Embryonic facial prominence (tissue), 1 donor: ENCODE measurements around the gene CUEDC1.
A peak's percentile ranks its signal among the peaks of the same experiment; 100 is the strongest.

Experiments used
- DNase-seq: peaks from one replicate; pipeline ENCODE4 v3.0.0-alpha.2; 2016; ENCODE audit errors: extremely low spot score

CUEDC1 gene

DNA sequence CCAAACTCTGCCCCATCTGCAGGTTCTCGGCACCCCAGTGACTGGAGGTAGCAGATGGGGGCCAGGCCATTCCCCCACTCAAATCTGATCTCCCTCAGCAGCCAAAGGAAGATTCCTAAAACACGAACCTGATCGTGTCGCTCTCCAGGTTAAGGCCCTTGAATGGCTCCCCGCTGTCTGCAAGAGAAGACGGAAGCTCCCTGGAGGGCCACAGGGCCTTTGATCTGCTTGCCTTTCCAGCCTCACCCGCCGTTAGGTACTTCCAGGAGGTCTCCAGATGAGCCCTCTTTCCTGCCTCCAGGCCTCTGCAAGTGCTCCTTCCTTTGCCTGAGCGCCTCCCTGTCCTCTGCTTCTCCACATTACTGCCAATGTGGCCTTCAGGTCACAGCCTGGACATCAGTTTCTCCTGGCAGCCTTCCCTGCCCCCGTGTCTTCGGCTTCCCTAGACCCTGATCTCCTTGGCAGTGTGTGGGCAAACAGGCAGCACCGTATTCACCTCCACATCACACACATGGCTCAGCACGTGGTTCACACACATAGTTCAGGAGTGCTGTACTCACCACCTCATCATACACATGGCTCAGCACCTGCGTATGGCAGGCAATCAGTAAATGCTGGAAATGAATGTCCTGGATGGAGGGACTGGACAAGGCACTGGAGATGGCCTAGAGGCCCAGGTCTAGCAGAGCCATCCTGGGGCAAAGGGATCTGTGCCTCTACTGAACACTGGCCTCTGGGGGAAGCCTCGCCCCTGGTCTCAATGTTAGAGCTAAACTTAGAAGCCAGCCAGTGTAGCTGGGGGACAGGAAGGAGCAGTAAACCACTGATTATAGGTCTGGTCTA lies 79.0 kb downstream of the CUEDC1 start:
- DNase-seq = no peak

DNA sequence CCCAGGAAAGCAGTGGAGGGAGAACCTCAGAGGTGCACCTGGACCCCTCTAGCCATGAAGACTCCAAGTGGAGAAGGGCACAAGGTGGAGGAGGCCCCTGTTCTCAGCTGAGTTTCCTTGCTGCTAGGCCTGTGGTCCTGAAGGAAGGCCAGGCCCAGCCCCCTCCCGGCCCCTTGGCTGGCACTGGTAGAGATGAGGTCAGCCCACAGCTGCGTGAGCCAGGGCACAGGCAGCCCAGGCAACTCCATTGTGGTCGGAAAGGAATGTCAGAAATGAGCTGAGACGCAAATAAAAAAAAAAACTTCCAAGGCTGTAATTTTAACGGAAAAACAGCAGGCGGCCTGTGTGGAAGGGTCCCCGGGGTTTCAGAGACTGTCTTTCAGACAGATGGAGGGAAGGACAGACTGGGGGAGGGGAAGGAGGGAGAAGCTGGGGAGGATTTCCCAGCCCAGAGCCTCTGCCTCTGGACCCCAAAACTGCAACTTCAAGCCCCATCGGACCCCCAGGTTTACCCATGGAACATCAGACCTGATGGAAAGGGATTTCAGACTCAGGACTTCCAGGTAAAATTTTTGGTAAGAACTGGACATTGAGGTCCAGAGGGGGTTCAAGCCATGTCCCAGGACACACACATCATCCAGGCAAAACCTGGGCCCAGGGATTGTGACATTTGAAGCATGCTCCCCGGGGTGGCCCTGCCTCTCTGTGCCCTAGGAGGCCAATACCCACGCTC lies 79.8 kb downstream of the CUEDC1 start:
- peak; percentile 90 for DNase-seq

DNA sequence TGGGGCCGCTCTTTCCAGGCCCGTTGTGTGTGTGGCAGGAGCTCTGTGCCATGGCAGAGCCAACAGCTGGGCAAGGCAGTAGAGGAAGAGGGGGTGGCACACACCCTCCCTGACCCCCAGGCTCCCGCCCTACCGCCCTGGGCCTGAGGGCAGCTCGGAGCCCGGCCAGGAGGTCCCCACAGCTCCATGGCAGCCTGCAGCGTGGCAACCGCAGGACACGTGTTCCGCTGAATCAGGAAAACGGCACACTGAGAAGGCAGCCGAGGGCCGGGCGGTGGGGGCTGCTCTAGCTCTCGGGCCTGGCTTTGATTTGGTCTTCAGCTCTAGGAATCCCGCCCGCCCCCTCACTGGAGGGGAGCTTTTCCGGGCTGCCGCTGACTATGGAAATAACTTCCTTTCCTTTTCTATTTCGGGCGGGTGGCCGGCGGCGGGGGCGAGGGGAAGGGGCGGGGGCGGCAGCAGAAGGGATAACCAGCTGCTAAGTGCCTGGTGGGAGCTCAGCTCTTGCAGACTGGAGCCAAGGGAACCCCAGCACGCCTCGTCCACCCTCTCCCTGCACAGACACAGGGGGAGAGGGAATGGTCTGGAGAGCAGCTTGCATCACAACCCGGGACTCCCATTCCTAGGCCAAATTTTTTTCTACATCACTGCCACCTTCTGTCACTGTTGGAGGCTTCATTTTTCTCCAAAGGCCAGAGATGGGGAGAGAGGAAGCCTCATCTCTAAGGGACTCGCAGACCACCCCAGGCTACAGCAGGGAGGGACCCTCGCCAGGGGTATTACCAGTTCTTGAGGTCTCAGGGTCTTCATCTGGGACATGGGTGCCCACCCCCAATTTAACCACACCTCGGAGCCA lies 80.5 kb downstream of the CUEDC1 start:
- DNase-seq = peak; percentile 95

DNA sequence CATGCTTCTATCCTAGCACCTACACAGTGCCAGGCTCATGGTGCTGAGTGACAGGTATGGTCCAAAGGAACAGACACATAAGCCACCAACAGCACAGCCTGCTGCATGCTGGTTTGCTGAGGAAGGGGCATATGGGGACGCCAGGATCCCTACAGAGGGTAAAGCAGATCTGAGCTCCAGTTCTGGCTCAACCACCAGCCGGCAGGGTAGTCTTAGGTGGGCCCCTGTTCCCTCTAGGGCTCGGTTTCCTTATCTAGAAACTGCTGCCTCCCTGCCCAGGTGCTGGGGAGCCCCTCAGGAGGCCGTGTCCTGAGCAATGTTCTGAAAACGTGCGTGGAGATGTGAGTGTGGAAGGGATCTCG lies 81.2 kb downstream of the CUEDC1 start:
- DNase-seq = no peak

DNA sequence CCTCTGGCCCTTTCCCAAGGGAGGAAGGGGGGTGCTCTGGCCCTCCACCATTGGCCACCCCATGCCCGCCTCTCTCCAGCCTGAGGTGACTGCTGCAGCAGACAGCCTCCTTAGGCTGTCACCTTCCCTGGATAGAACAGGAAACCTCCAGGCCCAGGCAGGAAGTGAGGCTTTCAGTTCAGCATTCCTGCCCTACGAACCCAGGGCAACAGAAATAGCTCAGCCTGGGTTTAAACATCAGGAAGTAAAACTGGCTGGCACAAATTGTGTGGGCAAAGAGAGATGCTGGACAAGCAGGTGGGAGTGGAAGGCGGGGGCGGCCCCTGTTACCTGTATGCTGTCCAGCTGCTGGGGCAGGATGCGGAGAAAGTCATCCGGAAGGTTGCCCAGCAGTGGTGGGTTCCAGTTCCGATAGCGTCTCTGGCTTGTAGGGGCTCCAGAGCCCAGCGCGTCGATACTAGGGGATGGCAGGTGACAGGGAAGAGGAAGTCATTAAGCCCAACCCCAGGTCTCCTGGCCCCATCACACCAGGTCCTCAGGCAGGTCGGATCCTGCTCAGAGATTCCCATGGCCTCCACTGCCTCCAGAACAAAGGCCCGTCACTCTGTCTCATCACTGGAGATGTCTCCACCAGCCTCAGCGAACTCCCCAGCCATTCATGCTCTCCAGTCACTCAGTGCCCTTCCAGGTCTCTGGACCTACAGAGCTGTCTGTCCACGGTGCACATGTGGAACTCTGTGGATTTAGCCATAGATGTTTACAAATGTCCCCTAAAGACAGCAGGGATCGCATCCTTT lies 81.8 kb downstream of the CUEDC1 start:
- no peak for DNase-seq

DNA sequence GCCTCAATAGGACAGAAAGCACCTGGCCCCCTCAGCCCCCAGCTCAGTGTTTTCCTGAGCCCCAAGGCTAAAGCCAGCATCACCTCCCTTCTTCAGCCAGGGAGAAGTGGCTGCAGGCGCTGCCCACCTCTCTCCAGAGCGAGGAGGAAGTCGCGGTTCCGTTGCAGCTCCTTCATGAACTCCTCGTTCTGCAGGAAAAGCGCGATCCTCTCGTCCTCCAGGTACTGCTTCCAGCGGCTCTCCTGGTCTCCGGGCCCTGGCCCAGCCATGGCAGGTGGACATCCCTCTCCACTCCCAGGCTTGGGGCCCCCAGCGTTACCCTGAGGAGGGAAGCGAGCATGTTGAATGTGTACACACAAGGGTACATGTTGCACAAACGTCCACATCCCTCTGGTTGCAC lies 82.7 kb downstream of the CUEDC1 start:
- no peak for DNase-seq

DNA sequence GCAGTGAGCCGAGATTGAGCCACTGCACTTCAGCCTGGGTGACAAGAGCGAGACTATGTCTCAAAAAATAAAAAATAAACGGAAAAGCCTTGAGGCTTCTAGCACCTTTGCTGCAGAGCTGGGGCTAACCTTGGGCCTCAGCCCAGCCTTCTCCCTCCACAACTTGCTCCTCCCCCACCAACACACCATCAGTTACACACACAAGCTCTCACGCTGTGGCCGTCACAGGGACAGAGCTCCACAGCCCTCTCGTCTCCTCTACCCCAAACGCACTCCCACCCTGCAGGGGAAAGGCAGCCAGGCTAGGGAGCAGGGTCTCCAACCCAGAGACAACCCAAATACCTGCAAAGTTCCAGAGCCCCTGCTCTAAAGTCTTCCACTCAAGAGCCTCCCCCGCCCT lies 83.3 kb downstream of the CUEDC1 start:
- DNase-seq = no peak

DNA sequence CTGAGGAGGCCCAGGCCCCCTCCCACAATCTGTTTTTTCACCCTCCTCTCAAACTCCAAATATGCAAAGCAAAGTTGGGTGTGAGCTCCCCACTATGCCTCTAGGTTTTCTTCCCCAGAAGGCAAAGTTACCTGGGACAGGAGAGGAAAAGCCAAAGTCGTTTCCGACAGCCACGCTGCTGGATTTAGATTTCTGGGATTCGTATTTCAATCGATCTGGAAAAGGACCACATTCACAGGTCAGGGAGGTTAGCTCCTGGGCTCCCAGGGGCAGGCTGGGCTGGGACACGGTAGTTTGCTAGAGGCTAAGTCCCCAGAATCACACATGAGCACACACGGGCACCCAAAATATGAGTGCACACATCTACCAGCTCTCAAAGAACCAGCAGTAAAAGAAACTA lies 84.1 kb downstream of the CUEDC1 start:
- no peak for DNase-seq

DNA sequence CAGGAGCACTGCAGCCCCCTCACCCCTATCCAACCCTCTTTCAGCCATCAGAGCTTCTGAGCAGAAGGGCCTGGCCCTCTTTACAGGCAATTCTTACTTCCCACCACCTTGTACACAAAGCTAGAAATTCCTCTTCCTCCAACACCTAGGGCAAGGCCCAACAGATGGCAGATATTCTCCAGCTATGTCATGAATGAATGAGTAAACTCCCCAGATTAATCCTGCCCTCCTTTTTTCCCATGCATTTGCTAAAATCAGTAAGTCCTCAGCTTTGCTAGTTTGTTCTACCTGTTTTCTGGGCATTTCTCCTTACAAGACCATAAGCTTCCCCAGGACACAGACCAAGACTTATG lies 85.0 kb downstream of the CUEDC1 start:
- no peak for DNase-seq

DNA sequence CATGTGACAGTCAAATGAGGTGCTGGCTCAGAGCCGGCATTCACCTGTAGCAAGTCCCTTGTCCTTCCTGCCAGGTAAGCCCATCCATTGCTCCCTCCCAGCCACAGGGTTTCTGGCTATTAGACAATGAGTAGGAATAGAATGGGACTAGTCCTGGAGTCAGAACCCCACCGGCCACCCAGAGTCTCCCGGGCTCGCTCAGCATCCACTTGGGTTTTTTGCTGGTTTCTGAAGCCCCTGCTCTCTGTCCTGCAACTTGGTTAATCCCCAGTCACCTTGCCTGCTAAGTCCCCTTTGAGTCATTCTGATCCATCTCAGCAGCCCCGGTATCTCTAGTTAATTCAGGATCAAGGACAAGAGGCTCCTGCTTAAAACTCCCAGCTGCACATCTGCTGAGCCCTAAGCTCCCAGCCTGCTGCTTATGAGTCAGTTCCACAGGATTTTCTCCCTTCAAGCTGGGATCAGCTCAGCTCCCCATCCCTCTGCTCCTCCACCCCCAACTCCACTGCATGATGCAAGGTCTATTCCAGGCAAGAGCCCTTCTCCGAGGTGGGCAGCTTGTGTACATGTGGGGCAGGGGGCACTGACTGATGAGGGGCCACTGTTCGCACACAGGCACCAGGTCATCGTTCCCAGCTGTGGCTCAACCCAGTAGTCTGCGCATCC lies 85.5 kb downstream of the CUEDC1 start:
- no peak for DNase-seq

DNA sequence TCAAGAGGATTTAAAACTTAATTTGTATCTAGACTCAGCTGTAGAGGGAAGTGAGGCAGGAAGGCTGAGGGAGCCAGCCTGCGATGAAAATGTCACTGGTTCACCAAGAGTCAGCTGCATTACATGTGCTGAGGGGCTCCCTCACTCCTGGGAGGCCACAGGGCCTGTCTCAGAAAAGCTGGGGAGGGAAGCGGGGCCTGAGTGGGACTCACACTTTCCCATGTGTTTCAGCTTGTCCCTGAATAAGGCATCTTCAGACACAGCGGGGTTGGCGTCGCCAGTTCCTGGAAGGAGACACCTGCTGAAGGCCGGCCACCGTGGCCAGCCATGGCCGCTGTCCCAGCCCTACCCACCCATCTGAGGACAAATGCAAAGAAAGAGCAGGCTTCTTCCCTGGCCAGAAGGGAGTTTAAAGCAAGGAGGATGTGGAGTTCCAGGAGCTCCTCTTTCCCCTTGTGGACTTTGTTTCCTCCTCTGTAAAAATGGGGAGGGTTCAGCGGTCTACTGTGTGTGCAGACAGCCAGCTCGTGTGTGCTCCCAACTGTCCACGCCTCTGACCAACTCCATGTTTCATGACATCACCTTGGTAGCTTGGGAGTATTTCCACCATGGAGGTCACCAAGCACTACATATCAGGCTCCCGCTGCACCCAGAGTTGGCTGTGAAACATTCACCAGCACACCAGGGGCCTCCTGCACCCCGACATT lies 86.1 kb downstream of the CUEDC1 start:
- no peak for DNase-seq

DNA sequence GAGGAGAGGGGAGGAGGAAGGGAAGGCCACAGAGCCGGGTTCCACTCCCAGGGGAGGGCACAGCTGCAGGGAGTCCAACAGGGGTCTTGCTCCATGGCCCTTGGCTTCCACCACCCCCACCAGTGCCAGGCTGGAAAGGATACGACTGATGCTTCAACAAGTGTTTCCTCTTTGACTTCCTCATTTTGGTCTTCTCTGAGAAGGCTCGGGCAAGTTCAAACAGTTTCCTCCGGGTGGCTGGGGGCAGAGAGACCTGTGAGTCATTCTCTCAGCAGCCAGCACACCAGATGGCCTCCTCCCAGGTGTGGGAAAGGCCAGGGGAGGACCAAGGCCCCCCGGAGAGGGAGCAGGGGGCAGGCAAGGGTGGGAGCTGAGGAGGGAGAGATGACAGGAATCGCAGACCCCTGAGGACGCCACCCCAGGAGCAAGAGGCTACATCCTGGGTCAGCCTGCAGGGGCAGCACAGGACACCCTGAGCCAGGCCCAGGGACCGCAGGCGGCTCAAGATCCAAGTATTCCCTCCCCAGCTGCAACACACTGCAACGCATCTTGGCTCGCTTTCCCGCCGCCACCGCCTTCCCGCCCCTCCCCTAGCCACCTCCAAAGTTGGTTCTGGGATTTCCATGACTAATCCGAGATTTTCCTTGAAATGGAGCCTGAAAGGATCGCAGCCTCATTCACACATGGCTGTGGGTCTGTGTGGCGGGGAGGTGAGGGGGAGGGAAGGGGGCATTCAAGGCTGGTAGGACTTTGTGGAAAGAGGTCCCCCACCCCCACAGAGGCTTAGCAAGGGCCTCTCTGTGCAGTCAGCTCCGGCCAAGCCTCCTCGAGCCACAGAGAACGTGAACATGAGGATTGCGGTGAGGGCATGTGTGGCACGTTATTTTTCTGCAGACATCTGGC lies 87.0 kb downstream of the CUEDC1 start:
- DNase-seq = no peak

DNA sequence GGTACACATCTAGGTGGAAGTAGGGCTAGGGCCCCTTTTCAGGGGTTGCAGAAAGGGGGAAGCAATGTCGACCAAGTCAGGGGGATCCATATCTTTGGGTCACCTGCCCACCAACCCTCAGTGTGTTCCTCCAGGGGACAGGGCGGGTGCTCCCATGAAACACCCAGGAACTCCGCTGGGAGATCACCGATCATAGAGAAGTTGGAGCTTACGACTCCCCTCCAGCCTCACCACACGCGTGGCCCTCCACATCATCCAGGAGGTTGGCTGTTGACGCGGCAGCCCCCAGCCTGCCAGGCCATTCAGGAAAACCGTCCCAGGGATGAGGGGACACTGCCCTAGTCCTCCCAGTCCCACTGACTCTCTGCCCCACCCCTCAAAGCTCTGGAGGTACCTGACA lies 88.1 kb downstream of the CUEDC1 start:
- no peak for DNase-seq

DNA sequence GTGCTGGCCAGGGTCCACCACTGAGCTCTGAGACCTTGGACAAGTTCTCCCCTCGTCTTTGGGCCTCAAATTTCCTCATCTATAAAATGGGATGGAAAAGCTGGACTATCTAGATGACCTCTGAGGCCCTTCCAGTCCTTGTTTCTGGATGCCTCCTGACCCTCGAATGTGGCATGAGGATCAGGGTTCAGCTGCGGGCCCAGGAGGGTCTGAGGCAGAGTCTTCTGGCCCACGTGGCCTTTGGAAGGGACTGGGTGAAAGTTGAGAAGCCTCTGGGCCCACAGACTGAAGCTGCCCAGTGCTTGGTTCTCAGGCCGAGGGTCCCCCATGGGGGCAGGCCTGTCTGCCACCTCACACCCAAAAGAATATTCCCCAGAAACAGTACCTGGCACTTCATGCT lies 88.5 kb downstream of the CUEDC1 start:
- DNase-seq = no peak

DNA sequence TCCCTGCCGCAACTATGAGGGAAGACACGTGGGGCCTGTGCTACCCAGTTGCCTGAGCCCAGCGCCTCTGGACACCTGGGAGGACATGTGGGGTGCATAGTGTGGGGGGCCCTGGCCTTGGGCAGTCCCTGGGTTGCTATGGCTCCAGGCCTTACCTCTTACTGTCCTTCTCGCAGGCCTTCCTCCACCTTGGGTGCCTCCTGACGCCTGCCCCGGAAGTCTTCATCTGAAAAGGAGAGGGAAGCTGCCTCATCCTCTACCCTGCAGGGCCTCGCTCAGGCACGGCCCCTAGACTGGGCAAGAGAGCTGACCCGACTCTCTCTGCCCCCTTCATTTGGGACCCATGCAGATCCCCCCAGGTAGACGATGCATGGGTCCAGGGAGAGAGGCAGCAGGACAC lies 88.9 kb downstream of the CUEDC1 start:
- no peak for DNase-seq

DNA sequence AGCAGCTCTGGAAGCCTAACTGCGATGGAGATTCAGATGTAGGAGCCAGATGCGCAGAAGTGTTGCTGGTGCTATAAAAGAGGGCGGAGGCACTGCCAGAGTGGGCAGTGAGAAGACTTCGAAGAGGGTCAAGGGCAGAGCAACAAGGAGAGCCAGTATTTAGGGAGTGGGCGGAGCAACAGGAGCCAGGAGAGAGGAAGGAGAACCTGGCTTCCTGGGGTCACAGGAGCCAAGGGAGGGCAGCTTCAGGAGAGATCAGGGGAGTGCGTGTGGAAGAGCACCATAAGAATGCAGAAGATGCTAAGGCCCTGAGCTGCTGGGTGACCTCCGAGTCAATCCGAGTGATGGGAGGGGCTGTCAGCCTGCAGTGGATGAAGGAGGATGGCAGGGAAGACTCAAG lies 90.9 kb downstream of the CUEDC1 start:
- DNase-seq = no peak

DNA sequence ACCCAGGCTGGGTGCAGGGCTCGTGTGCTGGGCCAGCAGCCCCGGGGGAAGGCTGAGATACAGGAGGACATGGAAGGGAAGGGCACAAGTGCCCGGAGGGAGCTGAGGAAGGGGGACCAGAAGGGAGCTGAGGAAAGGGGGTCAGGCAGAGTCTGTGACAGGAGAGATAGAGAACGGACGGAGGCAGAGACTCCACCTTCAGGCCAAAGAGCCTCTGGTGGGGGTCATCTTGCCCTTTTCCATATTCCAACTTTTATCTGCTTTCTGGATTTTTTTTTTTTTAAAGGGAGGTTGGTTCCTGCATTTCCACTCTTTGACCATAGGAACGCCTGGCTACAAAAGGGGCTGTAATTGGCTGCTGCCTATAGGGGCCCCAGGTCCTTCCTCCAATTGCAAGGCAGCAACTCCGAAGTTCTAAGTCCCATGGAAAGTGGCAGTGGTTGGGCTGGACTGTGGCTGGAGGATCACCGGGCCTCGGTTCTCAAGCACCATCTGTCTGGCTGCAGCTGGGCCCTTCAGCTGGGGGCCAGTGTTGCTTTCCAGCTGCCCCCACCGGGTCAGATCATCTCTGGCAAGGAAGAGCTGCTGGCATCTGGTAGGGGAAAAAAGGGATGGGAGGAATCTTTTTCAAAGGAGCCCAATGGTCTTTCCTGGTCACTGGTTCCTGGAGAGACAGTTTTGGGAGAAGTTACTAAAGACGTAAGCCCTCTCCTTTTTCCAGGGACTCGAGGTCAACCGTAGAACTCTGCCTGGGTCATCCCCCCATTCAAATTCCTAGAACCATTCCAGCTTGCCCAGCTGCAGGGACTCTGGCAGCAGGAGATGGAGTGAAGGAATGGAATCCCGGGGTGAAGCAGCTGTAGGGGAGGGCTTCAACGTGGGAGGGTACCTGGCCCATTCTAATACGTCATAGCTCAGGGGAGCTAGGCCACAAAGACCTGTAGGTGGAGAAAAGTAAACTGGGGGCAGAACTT lies 92.2 kb downstream of the CUEDC1 start:
- DNase-seq = no peak
